H1 (cell line): ENCODE results near the gene FIGNL2.

Experiments
- EZH2 ChIP-seq: fragments of 200-600 bp; sonication (generic); IDR thresholded peaks from 2 replicates; pipeline ENCODE4 v1.7.1; 2012; ENCODE audit warnings: low read depth, mild to moderate bottlenecking, moderate library complexity, low read length, inconsistent platforms; ENCODE audit not compliant: severe bottlenecking
- POLR2A ChIP-seq, 2 experiments: IDR thresholded peaks; 1 replicate in 1 of 2; 2 replicates in 1 of 2; pipeline ENCODE4 v1.6.1; 2011; ENCODE audit warnings: low read depth in 2 of 2, low read length in 2 of 2, mild to moderate bottlenecking in 2 of 2; ENCODE audit errors: control extremely low read depth in 1 of 2

DNA sequence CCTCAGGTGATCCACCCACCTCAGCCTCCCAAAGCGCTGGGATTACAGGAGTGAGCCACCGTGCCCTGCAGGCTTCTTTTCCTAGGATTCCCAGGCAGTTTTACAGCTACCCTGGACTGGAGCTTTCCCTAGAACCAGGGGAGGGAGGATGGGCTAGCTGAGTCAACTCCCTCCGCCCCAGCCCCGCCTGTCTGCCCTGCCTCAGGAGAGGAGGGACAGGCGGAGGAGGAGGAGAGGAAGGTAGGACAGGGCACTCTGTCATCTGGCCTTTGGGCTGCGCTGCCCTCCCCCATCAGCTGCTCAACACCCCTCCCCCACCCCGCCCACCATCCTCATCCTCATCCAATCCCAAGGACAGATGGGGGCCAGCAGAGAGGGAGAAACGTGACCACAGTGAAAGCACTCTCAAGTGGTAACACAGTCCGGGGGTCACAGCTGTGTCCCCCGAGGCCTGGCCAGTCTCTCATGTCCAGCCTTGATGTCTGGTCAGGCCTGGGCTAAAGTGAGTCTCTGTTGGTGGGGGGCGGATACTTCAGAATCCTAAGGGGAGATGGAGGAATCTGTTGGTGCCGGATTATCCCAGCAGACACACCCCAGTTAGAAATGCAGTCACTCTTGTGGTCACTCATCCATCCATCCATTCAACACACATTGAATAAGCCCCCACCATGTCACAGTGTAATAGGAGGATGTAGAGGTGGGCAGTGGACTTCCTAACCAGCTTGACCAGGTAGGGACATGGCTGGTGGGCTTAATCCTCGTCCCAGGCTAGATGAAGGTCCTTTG, 12.3 kb downstream of the FIGNL2 start:
- no peak for TF ChIP-seq EZH2
- no peak for TF ChIP-seq POLR2A (IDR thresholded peaks at IDR 0.05; ENCODE audit: control extremely low read depth in 1 of 2, low read depth in 2 of 2, low read length in 2 of 2)
